ENCODE measurements around the gene TM4SF4. TPM values are rescaled to one million over a fixed set of nuclear protein-coding genes. Genes with fewer than 3 reads are reported as not detected.

Gene TM4SF4
- total and polyA plus RNA-seq, 2 donors (not counting 1 experiment from before 2014, with no cell fraction given) = 1.7 TPM

DNA sequence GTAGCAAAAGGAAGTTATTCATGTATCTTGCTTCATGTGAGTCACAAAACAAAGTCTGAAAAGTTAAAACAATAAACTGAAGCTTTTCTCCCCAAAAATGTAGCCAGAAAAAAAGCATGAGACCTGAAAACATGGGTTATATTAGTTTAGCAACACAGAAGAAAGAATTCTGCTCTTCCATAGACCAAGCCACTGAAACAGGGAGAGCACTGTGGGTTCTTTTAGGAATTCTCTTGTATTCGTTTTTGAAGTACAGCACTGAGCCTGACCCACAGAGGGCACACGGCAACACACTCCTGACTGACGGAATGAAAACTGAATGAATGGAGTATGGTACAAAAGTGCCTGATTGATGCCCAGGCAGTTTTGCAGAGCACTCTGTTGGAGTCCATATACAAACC is 66.6 kb downstream of the TM4SF4 start:
- Histone ChIP-seq H3K4me2 (ENCODE audit: extremely low read depth, insufficient read depth, low read length) (no peak overlapping the region), H2AFZ (ENCODE audit: low read length) (no peak overlapping the region), H4K20me1 (ENCODE audit: control insufficient read depth, extremely low read depth, insufficient read depth, low read length) (no peaks in the 10 kb centered on the region), H3K9ac (ENCODE audit: insufficient read depth, low read length) (no peak overlapping the region), H3K36me3 (ENCODE audit: control insufficient read depth, insufficient read depth, low read length) (peaks cover 3% of the 10 kb centered on the region), H3K27ac (ENCODE audit: insufficient read depth, low read length) (no peak overlapping the region), H3K4me3 (replicated peaks in 1 of 4; ENCODE audit: control extremely low read depth in 1 of 4, insufficient read depth in 1 of 4, low read depth in 3 of 4, low read length in 4 of 4) (no peak overlapping the region), H3K27me3 (ENCODE audit: control insufficient read depth, insufficient read depth, low read length) (no peaks in the 10 kb centered on the region), H3K79me2 (ENCODE audit: control insufficient read depth, insufficient read depth, low read length) (peaks cover 31% of the 10 kb centered on the region), H3K4me1 (ENCODE audit: control insufficient read depth, extremely low read depth, insufficient read depth, low read length) (peaks cover 10% of the 10 kb centered on the region), H3K9me3 (ENCODE audit: control insufficient read depth, insufficient read depth, low read depth, low read length) (no peaks in the 10 kb centered on the region)
- TF ChIP-seq, protein P1, sequence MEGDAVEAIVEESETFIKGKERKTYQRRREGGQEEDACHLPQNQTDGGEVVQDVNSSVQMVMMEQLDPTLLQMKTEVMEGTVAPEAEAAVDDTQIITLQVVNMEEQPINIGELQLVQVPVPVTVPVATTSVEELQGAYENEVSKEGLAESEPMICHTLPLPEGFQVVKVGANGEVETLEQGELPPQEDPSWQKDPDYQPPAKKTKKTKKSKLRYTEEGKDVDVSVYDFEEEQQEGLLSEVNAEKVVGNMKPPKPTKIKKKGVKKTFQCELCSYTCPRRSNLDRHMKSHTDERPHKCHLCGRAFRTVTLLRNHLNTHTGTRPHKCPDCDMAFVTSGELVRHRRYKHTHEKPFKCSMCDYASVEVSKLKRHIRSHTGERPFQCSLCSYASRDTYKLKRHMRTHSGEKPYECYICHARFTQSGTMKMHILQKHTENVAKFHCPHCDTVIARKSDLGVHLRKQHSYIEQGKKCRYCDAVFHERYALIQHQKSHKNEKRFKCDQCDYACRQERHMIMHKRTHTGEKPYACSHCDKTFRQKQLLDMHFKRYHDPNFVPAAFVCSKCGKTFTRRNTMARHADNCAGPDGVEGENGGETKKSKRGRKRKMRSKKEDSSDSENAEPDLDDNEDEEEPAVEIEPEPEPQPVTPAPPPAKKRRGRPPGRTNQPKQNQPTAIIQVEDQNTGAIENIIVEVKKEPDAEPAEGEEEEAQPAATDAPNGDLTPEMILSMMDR (conservative IDR thresholded peaks at IDR 0.05 in 1 of 2, IDR thresholded peaks at IDR 0.05 in 1 of 2; ENCODE audit: low read depth in 1 of 2, low read length in 2 of 2) = peak; percentile 10 to 30
- TF ChIP-seq EZH2 (IDR thresholded peaks at IDR 0.05; ENCODE audit: low read length, missing control alignments) = no peak
- DNase-seq (ENCODE audit: low read depth in 2 of 2) = peak; percentile 26 to 72

DNA sequence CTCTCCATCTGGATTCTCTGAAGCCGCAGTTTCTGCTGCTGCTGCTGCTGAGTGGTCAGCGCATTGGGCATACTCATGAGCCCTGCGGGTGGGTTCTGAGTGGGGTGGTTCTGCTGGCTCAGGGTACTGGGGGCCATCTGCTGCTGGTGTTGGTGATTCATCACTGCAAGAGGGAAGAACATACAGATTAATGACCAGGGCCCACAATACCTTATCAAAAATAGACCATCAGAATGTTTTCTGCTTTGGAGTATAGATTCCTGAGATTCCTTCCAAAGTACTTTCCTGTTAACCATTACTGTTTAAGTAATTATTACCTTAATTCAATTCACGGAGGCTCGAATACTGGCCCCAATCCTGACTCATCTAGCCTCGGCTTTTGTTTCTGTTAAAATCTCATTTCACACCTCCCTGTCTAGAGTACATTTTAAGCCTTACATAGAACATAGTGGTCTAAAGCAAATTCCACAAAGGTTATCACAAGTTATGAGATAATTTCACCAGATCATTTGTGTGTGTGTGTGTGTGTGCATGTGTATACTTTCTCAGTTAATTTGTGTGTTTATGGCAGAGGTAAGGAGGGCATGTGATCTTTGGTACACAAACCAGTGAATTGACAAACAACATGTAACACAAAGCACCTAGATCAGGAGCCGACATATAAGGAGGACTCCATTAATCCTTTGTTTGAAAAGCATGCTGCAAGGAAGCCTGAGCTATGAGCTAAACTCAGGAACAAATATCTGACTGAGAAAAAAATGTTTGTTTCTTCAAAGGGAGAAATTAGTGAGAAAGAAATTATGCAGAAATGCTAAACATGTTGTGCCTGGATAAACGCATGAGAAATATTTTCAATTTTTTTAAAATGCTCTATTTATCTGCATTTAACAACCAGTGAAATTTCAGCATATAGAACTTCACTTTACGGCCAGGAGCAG is 68.1 kb downstream of the TM4SF4 start:
- DNase-seq (ENCODE audit: low read depth in 2 of 2) = peak in 1 of 2 donors; percentile 95
- H3K9me3 ChIP-seq (ENCODE audit: control insufficient read depth, insufficient read depth, low read depth, low read length) = no peaks in the 10 kb centered on the region
- no peak overlapping the region for H2AFZ ChIP-seq (ENCODE audit: low read length)
- peaks cover 27% of the 10 kb centered on the region for H3K79me2 ChIP-seq (ENCODE audit: control insufficient read depth, insufficient read depth, low read length)
- peaks cover 3% of the 10 kb centered on the region for H3K36me3 ChIP-seq (ENCODE audit: control insufficient read depth, insufficient read depth, low read length)
- no peaks in the 10 kb centered on the region for H4K20me1 ChIP-seq (ENCODE audit: control insufficient read depth, extremely low read depth, insufficient read depth, low read length)
- no peaks in the 10 kb centered on the region for H3K27me3 ChIP-seq (ENCODE audit: control insufficient read depth, insufficient read depth, low read length)
- TF ChIP-seq, protein P1 (conservative IDR thresholded peaks at IDR 0.05 in 1 of 2, IDR thresholded peaks at IDR 0.05 in 1 of 2; ENCODE audit: low read depth in 1 of 2, low read length in 2 of 2) = no peak
- TF ChIP-seq EZH2 (IDR thresholded peaks at IDR 0.05; ENCODE audit: low read length, missing control alignments) = no peak
- no peak overlapping the region for H3K4me3 ChIP-seq (replicated peaks in 1 of 4; ENCODE audit: control extremely low read depth in 1 of 4, insufficient read depth in 1 of 4, low read depth in 3 of 4, low read length in 4 of 4)
- no peak overlapping the region for H3K4me2 ChIP-seq (ENCODE audit: extremely low read depth, insufficient read depth, low read length)
- H3K4me1 ChIP-seq (ENCODE audit: control insufficient read depth, extremely low read depth, insufficient read depth, low read length) = peaks cover 6% of the 10 kb centered on the region
- no peak overlapping the region for H3K27ac ChIP-seq (ENCODE audit: insufficient read depth, low read length)
- H3K9ac ChIP-seq (ENCODE audit: insufficient read depth, low read length) = no peak overlapping the region

DNA sequence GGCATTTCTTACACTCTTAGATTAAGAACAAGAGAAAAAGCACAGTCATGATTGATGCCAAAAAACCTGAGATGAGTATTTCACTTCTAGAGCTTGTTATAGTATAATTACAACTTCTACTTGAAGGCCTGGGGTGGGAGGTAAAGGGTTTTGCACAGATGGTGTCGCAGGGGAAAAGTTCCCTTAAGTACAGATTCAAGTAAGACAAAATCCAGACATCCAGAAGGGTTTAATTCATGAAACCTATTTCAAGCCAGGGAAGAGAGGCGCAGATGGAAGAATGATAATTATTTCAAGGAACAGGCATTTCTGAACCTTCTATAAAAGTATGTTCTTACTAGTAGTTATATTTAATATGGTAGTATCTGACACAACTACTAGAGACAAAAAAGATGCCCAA is 70.6 kb downstream of the TM4SF4 start:
- H3K4me2 ChIP-seq (ENCODE audit: extremely low read depth, insufficient read depth, low read length) = no peak overlapping the region
- H3K27ac ChIP-seq (ENCODE audit: insufficient read depth, low read length) = no peak overlapping the region
- H3K79me2 ChIP-seq (ENCODE audit: control insufficient read depth, insufficient read depth, low read length) = peaks cover 16% of the 10 kb centered on the region
- H3K27me3 ChIP-seq (ENCODE audit: control insufficient read depth, insufficient read depth, low read length) = no peaks in the 10 kb centered on the region
- no peak overlapping the region for H3K4me3 ChIP-seq (replicated peaks in 1 of 4; ENCODE audit: control extremely low read depth in 1 of 4, insufficient read depth in 1 of 4, low read depth in 3 of 4, low read length in 4 of 4)
- no peaks in the 10 kb centered on the region for H4K20me1 ChIP-seq (ENCODE audit: control insufficient read depth, extremely low read depth, insufficient read depth, low read length)
- no peak for DNase-seq (ENCODE audit: low read depth in 2 of 2)
- H3K9ac ChIP-seq (ENCODE audit: insufficient read depth, low read length) = no peak overlapping the region
- H2AFZ ChIP-seq (ENCODE audit: low read length) = no peak overlapping the region
- peaks cover 16% of the 10 kb centered on the region for H3K4me1 ChIP-seq (ENCODE audit: control insufficient read depth, extremely low read depth, insufficient read depth, low read length)
- peaks cover 3% of the 10 kb centered on the region for H3K36me3 ChIP-seq (ENCODE audit: control insufficient read depth, insufficient read depth, low read length)
- H3K9me3 ChIP-seq (ENCODE audit: control insufficient read depth, insufficient read depth, low read depth, low read length) = no peaks in the 10 kb centered on the region
- TF ChIP-seq, protein P1 (conservative IDR thresholded peaks at IDR 0.05 in 1 of 2, IDR thresholded peaks at IDR 0.05 in 1 of 2; ENCODE audit: low read depth in 1 of 2, low read length in 2 of 2) = no peak
- no peak for TF ChIP-seq EZH2 (IDR thresholded peaks at IDR 0.05; ENCODE audit: low read length, missing control alignments)
